ENCODE measurements around the gene LAMC3. TPM values are rescaled to one million over a fixed set of nuclear protein-coding genes. Genes with fewer than 3 reads are reported as not detected.

LAMC3 gene
- total RNA-seq, 1 donor from 2014 or later = 0.05 TPM

GRCh38 chr9:131072871-131073237 is 63.9 kb downstream of the LAMC3 start:
- DNase-seq (ENCODE audit: low read depth) = no peak

- no peak for DNase-seq (ENCODE audit: low read depth)
Measured at GRCh38 chr9:131076347-131077195, 67.6 kb downstream of the LAMC3 start.

- no peak for DNase-seq (ENCODE audit: low read depth)
Measured at GRCh38 chr9:131078427-131079366, 69.7 kb downstream of the LAMC3 start.

- DNase-seq (ENCODE audit: low read depth) = peak; percentile 49
Measured at GRCh38 chr9:131080589-131080988, 71.6 kb downstream of the LAMC3 start.

- DNase-seq (ENCODE audit: low read depth) = no peak
Measured at GRCh38 chr9:131081868-131082267, 72.9 kb downstream of the LAMC3 start.

GRCh38 chr9:131082774-131083512 is 74.0 kb downstream of the LAMC3 start:
- no peak for DNase-seq (ENCODE audit: low read depth)

GRCh38 chr9:131084661-131085369 is 75.8 kb downstream of the LAMC3 start:
- no peak for DNase-seq (ENCODE audit: low read depth)

- no peak for DNase-seq (ENCODE audit: low read depth)
Measured at GRCh38 chr9:131085370-131086122, 76.6 kb downstream of the LAMC3 start.

- no peak for DNase-seq (ENCODE audit: low read depth)
Measured at GRCh38 chr9:131087354-131087893, 78.5 kb downstream of the LAMC3 start.

GRCh38 chr9:131090025-131090787 is 81.2 kb downstream of the LAMC3 start:
- no peak for DNase-seq (ENCODE audit: low read depth)

GRCh38 chr9:131091352-131091992 is 82.5 kb downstream of the LAMC3 start:
- no peak for DNase-seq (ENCODE audit: low read depth)

GRCh38 chr9:131092030-131092429 is 83.1 kb downstream of the LAMC3 start:
- no peak for DNase-seq (ENCODE audit: low read depth)

- DNase-seq (ENCODE audit: low read depth) = no peak
Measured at GRCh38 chr9:131092548-131093440, 83.8 kb downstream of the LAMC3 start.

GRCh38 chr9:131094015-131094414 is 85.0 kb downstream of the LAMC3 start:
- DNase-seq (ENCODE audit: low read depth) = no peak

- no peak for DNase-seq (ENCODE audit: low read depth)
Measured at GRCh38 chr9:131094622-131095021, 85.6 kb downstream of the LAMC3 start.

GRCh38 chr9:131095666-131096268 is 86.8 kb downstream of the LAMC3 start:
- no peak for DNase-seq (ENCODE audit: low read depth)

GRCh38 chr9:131096269-131097125 is 87.5 kb downstream of the LAMC3 start, which contains the start of gene AIF1L:
Gene AIF1L, plus strand, starts transcription at chr9:131096531. Its CDS starts 99 bp downstream, at chr9:131096630.
- no peak for DNase-seq (ENCODE audit: low read depth)

Measured in renal cortical epithelial cell (primary cell).